HG02623 (cell line): ENCODE data around the gene CORO2A.
"Not testable (repeated sequence)": the region's sequence is repeated elsewhere in the genome, so short reads cannot be mapped to it uniquely, and the experiment has no call there.

ENCODE experiments used
- ATAC-seq: cut with Tn5 transposase; IDR thresholded peaks from one replicate; pipeline ENCODE4 v1.9.1; 2021; ENCODE audit warnings: moderate library complexity; ENCODE audit not compliant: unreplicated experiment

CORO2A gene

GRCh38 chr9:98087420-98088354, 104.8 kb downstream of the CORO2A start:
- ATAC-seq: no peak

GRCh38 chr9:98086461-98086860, 106.0 kb downstream of the CORO2A start:
- ATAC-seq: no peak

GRCh38 chr9:98085944-98086343, 106.5 kb downstream of the CORO2A start:
- no peak for ATAC-seq

- ATAC-seq: no peak
These were observed 107.4 kb downstream of the CORO2A start for GRCh38 chr9:98085058-98085457.

- no peak for ATAC-seq
These were observed 108.0 kb downstream of the CORO2A start for GRCh38 chr9:98084396-98084795.

- ATAC-seq: no peak
These were observed 108.8 kb downstream of the CORO2A start for GRCh38 chr9:98083566-98084183.

- no peak for ATAC-seq
These were observed 109.4 kb downstream of the CORO2A start for GRCh38 chr9:98083061-98083501.

- no peak for ATAC-seq
These were observed 110.8 kb downstream of the CORO2A start for GRCh38 chr9:98081477-98082219.

- ATAC-seq: no peak
These were observed 111.7 kb downstream of the CORO2A start for GRCh38 chr9:98080780-98081179.

GRCh38 chr9:98080326-98080725, 112.1 kb downstream of the CORO2A start:
- no peak for ATAC-seq

- ATAC-seq: no peak
These were observed 113.5 kb downstream of the CORO2A start for GRCh38 chr9:98078895-98079294.

GRCh38 chr9:98076514-98076890, 115.9 kb downstream of the CORO2A start:
- not testable (repeated sequence) for ATAC-seq

- ATAC-seq: no peak
These were observed 117.1 kb downstream of the CORO2A start for GRCh38 chr9:98075332-98075805.

- no peak for ATAC-seq
These were observed 118.1 kb downstream of the CORO2A start for GRCh38 chr9:98074115-98074990.

GRCh38 chr9:98071737-98072136, 120.7 kb downstream of the CORO2A start:
- ATAC-seq: no peak
